Endodermal cell (in vitro differentiated cells): ENCODE measurements around the gene ASCL1. TPM values are rescaled to one million over a fixed set of nuclear protein-coding genes. Genes with fewer than 3 reads are reported as not detected.

Source experiments
- DNase-seq: peaks from one replicate; pipeline ENCODE4 v3.0.0-alpha.2; 2017
- H3K27ac ChIP-seq: 2 replicates; pipeline ENCODE4 v1.5.1; 2013; ENCODE audit warnings: mild to moderate bottlenecking, low read depth, low read length, moderate library complexity
- H3K27me3 ChIP-seq: 2 replicates; pipeline ENCODE4 v1.6.1; 2013; ENCODE audit warnings: mild to moderate bottlenecking, low read length, moderate library complexity; ENCODE audit not compliant: insufficient read depth, control insufficient read depth, poor library complexity, severe bottlenecking
- H3K36me3 ChIP-seq: 2 replicates; pipeline ENCODE4 v1.7.0; 2013; ENCODE audit warnings: mild to moderate bottlenecking, low read length, moderate library complexity; ENCODE audit not compliant: control insufficient read depth, insufficient read depth
- H3K4me1 ChIP-seq: one replicate; pipeline ENCODE4 v1.7.0; 2013; ENCODE audit warnings: low read length; ENCODE audit not compliant: control insufficient read depth, insufficient read depth
- H3K4me3 ChIP-seq: 2 replicates; pipeline ENCODE4 v1.5.1; 2013; ENCODE audit warnings: mild to moderate bottlenecking, low read length, moderate library complexity
- H3K9ac ChIP-seq: 2 replicates; pipeline ENCODE4 v1.6.1; 2013; ENCODE audit warnings: mild to moderate bottlenecking, low read length, moderate library complexity; ENCODE audit not compliant: poor library complexity, severe bottlenecking; ENCODE audit errors: extremely low read depth
- H3K9me3 ChIP-seq: 2 replicates; pipeline ENCODE4 v1.6.1; 2013; ENCODE audit warnings: mild to moderate bottlenecking, low read length, moderate library complexity; ENCODE audit not compliant: control insufficient read depth
- H3K27ac Mint-ChIP-seq: 2 replicates; pipeline ENCODE4 v1.8.0; 2020; ENCODE audit warnings: mixed read lengths
- H3K27me3 Mint-ChIP-seq: 2 replicates; pipeline ENCODE4 v1.8.0; 2021; ENCODE audit warnings: mild to moderate bottlenecking, mixed read lengths; ENCODE audit not compliant: insufficient read depth
- H3K36me3 Mint-ChIP-seq: 2 replicates; pipeline ENCODE4 v1.8.0; 2020; ENCODE audit warnings: low read depth, mixed read lengths
- H3K4me1 Mint-ChIP-seq: 2 replicates; pipeline ENCODE4 v1.8.0; 2020; ENCODE audit warnings: mixed read lengths
- H3K4me3 Mint-ChIP-seq: 2 replicates; pipeline ENCODE4 v1.8.0; 2020; ENCODE audit warnings: mild to moderate bottlenecking, moderate library complexity, mixed read lengths
- H3K9me3 Mint-ChIP-seq: 2 replicates; pipeline ENCODE4 v1.8.0; 2020; ENCODE audit warnings: mild to moderate bottlenecking, mixed read lengths
- CTCF ChIP-seq: fragments of 200-600 bp; sonication (generic); conservative IDR thresholded peaks from 2 replicates; pipeline ENCODE4 v1.5.0; 2021; ENCODE audit warnings: antibody characterized with exemption, mild to moderate bottlenecking
- WGBS, 2 experiments: methylation state at CpG; one replicate each; pipeline versions ENCODE4 v1.1.5 to v1.1.7; 2013; ENCODE audit warnings: missing lambda C conversion rate in 2 of 2, mixed read lengths in 1 of 2; ENCODE audit not compliant: insufficient coverage in 1 of 2, insufficient read length in 1 of 2; 5-methylcytosine and 5-hydroxymethylcytosine counted together
- total RNA-seq, 2 donors: library from RNA; stranded (reverse); fragmentation: NEBNext Ultra II Directional in 1 of 2; extraction: Animal tissue kit (Norgen Biotek cat#: 25700) in 1 of 2; gene quantifications; 2 replicates in 1 of 2; 3 replicates in 1 of 2; pipeline ENCODE4 v1.2.1, GENCODE V29; 2021

Gene ASCL1
- total RNA-seq, 2 donors from 2014 or later, result not detected

GRCh38 chr12:102993537-102993936 lies 36.1 kb downstream of the ASCL1 start:
- no peak for TF ChIP-seq CTCF
- H3K9me3 ChIP-seq, result peaks cover 9% of the 10 kb centered on the region

GRCh38 chr12:102995372-102995771 lies 37.9 kb downstream of the ASCL1 start:
- no peak overlapping the region for H3K4me3 ChIP-seq
- H3K4me1 Mint-ChIP-seq, result no peaks in the 10 kb centered on the region
- H3K9me3 ChIP-seq, result peaks cover 9% of the 10 kb centered on the region
- H3K36me3 ChIP-seq, result no peaks in the 10 kb centered on the region
- no peak overlapping the region for H3K9ac ChIP-seq
- H3K27me3 ChIP-seq, result peaks cover 4% of the 10 kb centered on the region
- TF ChIP-seq CTCF, result no peak
- no peak for DNase-seq
- WGBS, 2 experiments, result 90% methylated on average over 1 of the region's 1 CpG; no CpG with 5 or more reads in 1 of the 2 experiments
- no peaks in the 10 kb centered on the region for H3K4me1 ChIP-seq
- H3K4me3 Mint-ChIP-seq, result no peak overlapping the region
- peaks cover 24% of the 10 kb centered on the region for H3K9me3 Mint-ChIP-seq
- H3K36me3 Mint-ChIP-seq, result peaks cover 3% of the 10 kb centered on the region
- H3K27ac ChIP-seq, result no peak overlapping the region
- H3K27me3 Mint-ChIP-seq, result no peaks in the 10 kb centered on the region
- H3K27ac Mint-ChIP-seq, result no peak overlapping the region

More at GRCh38 chr12:102993537-102993936, 36.1 kb downstream of the ASCL1 start:
- Mint-ChIP-seq H3K36me3 (peaks cover 1% of the 10 kb centered on the region), H3K27me3 (no peaks in the 10 kb centered on the region), H3K4me1 (no peaks in the 10 kb centered on the region), H3K27ac (no peak overlapping the region), H3K9me3 (peaks cover 17% of the 10 kb centered on the region), H3K4me3 (no peak overlapping the region)
- Histone ChIP-seq H3K27ac (no peak overlapping the region), H3K27me3 (peaks cover 4% of the 10 kb centered on the region), H3K4me1 (no peaks in the 10 kb centered on the region), H3K4me3 (no peak overlapping the region), H3K36me3 (no peaks in the 10 kb centered on the region), H3K9ac (no peak overlapping the region)
- DNase-seq, result no peak
- whole genome bisulfite sequencing, 2 experiments, result 86 to 93% methylated on average over 1 of the region's 1 CpG

Other genes starting within 250 kb of the ASCL1 start
- gene PAH, start 40.4 kb upstream of the ASCL1 start, total RNA-seq, result 1 to 10 TPM; 1.5 to 1.9 TPM